Astrocyte of the hippocampus (primary cell): ENCODE results near the gene UNC13B.

Experiments used
- DNase-seq: peaks from one replicate; pipeline ENCODE4 v3.0.0; 2011; ENCODE audit warnings: low read depth, low spot score

The UNC13B gene

DNA sequence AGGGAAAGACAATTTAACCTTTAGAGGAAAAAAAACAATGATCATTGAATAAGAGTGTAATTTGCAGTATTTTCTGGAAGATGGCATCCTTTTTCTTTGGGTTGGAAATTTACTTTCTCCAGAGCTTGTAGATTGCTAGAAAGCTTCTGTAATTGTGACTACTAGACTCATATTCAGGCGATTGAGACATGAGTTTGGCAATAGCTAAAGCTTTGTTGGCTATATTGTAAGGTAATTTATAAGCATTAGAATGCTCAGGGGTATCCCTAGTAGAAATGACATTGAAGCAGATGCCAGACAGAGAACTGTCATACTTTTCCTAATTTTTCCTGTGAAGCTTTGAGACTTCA lies 115.3 kb downstream of the UNC13B start:
- DNase-seq = no peak

DNA sequence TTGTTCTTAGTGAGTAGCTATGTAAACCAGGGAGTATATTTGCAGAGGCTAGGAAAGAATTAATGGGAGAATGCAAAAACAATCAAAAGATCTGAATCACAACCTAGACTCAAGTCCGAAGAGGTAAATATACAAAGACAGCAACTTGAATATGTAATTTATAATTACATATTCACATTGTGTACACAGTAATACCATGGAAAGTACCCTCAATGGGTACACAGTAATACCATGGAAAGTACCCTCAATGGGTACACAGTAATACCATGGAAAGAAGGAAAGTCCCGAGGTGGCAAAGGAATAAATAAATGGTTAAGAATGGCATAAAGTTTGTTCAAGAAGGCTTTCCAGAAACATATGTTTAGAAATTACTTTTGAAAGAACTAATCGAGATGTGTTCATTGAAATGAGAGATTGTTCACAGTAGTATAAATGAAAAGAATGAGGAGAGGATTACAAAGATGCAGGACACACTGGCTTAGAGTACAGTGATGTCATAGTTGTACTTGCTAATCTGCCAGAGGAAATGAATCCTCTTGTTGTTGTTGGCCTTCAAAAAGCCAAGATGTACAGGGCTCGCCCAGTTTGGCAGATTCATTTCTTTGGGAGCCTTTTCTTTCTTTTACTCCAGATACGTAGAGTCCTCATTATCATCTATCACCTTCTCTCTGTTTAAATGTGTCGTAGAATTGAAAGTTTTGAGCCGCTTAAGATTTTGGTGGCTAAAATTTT lies 116.0 kb downstream of the UNC13B start:
- DNase-seq = peak; percentile 75

DNA sequence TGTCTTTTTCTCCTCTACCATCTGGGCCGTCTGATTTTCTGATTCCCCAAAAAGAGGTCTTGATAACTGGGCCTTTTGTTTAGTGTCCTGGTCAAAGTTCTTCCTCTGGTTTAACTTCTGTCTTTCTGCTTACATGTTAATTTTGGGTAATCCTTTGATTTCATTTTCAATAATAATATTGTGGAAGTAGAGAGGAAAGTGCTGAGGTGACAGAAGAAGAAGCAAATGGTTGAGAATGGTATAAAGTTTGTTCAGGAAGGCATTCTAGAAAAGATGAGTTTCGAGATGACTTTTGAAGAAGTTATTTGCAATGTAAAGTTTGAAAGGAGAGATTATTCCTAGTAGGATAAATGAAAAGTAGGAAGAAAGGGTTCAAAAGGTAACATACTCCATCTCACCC lies 118.1 kb downstream of the UNC13B start:
- DNase-seq = no peak

DNA sequence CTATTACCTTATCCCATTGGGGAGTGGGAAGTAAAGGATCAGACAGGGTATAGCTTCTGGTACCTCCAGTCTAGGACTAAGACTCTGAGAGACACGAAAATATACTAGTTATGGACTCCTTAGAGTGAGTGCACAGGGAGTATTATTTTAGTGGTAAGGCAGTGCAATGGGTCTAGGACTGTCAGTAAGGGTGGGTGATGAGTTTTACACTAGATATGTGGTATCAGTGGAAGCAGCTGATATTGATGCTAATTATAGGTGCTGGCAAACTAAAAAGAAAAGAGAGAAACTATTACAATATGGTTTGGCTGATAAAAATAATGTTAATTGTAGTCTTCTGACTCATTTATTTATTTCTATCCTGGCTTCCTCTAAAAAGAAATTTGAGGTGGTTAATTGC lies 118.6 kb downstream of the UNC13B start:
- no peak for DNase-seq

DNA sequence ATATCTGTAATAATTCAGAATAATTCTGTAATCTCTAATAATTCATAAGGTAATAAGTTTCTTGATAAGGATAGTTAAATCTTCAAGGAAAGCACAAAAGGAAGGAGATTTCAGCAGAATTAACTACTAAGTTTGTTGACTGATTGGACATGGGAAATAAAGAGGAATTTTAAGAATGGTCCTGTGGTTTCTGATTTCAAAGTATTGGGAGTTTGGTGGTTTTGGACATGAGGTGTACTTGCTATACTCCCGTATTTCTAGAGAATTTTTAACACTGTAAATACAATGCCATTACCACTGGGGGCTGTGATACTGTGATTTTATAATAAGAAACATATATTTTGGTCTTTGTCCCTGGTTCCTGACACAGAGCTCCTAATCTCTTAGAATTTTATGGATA lies 123.9 kb downstream of the UNC13B start:
- DNase-seq = peak; percentile 75

DNA sequence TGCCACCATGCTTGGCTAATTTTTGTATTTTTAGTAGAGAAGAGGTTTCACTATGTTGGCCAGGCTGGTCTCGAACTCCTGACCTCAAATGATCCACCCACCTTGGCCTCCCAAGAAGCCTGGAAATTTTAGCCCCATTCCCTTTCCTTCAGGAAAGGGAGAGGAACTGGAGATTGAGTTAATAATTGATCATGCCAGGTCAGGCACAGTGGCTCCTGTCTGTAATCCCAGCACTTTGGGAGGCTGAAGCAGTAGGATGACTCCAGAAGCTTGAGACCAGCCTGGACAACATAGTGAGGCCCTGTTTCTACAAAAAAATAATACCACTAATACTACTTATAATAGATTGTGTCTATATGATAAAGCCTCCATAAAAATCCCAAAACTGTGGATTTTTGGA lies 124.6 kb downstream of the UNC13B start:
- DNase-seq = no peak

DNA sequence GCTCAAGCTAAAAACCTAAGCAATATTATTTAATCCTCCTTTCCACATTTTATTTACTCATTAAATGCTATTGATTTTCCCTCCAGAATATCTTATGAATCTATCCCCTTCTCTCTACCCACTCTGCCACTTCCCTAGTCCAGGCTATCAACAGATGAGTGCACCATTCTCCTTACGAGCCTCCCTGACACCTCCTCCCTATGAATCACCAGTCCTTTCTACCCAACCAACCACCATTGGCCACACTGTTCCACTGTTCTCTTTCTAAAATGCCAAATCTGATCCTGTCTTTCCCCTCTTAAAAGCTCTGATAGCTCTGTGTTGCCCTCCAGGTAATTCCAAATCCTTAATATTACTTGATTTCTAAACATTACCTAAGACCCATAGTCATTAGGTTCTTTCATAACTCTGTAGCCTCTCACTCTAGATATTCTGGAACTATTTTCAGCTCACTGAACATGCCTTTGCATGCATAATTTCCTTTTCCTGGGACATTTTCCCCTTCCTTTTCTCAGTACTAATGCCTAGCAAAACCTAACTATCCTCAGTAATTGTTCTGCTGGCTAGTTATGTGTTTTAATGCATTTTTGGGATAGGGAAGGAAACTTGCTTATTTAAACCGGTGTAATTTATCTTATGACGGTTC lies 126.3 kb downstream of the UNC13B start:
- DNase-seq = no peak

DNA sequence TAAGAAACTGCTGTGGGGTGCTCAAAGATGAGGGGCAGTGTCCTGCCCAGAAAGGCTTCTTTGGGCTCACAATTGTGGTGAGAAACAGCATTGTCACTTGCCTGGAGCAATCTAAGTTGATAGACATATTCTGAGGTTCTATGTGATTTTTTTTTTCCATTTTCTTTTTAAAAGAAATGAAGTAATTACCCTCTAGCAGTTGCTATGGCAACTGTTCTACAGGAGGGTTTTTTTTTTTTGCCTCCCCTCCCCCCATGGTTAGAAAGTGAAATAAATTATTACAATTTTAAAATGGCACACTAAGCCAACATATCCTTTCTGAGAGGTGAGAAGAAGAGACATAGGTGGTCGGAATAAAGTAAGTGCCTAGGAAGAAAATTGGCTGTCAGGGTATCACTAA lies 127.0 kb downstream of the UNC13B start:
- DNase-seq = no peak

DNA sequence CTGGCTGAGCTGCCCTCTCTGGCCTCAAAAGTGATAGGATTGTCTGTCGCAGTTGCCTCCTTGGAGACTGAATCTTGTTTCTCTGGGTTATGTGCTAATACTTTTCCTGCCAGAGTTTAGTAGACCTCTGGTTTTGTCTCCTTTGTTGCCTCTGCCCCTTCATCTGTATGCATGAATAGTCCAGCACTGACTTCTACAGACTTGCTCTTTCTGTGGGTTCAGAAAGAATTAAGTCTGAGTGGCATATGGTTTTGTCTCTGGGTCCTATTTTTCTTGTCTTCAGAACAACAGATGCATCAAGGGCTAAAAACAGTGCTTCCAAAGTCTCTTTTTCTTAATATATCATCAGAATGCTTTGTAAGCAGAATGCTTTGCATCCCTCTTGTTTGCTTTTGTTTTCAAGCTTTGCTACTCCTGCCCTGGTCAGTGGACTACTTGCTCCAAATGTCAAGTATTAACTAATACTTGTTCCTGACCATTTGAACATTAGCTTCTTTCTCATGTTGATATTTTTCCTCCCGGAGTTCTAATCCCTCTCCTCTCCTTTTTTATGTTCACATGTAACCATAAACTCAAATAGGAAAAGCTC lies 131.7 kb downstream of the UNC13B start:
- peak; percentile 69 for DNase-seq

DNA sequence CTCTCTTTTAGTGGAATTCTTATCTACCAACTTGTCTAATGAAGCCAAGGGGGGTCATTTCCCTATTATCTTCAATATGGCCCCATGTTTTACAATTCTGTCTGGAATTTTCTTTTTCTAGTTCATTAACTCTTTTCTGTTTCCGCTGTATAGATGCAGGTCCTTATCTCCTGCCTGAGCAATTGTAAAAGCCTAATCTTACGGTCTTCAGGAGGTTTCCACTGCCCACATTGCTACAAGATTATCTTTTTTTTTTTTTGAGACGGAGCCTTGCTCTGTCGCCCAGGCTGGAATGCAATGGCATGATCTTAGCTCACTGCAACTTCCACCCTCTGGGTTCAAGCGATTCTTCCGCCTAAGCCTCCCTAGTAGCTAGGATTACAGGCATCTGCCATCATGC lies 132.3 kb downstream of the UNC13B start:
- no peak for DNase-seq

DNA sequence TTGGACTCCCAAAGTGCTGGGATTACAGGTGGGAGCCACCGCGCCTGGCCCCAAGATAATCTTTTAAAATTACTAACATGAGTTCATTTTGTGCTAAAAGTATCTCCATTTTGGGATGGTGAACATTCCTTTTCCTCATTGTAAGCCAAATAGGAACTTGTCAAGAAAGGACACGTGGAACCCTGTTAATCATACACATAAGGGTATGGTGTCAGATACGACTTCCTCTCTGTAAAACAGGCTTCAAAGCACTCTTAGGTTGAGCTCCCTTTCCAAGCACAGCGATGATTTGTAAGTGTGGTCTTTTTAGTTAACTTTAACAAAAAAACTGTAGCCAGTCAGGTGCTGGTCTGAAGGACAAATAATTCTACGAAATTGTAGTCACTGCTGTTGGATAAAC lies 132.7 kb downstream of the UNC13B start:
- DNase-seq = no peak

DNA sequence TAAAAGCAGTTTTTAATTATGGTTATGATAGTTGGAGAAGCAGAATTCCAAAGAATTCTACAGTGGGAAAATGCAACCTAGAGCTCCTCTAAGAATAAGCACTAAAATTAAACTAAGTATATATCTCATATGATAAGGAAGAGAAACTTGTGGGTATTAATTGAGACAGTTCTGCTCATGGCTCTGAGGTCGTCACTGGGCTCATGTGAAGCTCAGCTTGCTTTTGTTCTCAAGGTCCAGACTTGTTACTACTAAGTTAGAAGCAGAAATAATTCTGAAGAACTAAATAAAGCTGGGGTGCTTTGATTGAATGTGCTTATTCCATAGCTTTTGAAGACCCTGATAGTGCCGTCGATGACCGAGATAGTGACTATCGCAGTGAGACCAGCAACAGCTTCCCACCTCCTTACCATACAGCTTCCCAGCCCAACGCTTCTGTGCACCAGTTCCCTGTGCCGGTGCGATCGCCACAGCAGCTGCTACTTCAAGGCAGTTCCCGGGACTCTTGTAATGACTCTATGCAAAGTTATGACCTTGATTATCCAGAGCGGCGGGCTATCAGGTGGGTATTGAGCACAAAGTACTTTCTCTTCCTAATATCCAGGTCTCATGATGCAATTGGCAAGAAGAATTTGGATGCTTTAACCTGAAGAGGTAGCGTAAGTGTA lies 133.7 kb downstream of the UNC13B start:
- DNase-seq = no peak

DNA sequence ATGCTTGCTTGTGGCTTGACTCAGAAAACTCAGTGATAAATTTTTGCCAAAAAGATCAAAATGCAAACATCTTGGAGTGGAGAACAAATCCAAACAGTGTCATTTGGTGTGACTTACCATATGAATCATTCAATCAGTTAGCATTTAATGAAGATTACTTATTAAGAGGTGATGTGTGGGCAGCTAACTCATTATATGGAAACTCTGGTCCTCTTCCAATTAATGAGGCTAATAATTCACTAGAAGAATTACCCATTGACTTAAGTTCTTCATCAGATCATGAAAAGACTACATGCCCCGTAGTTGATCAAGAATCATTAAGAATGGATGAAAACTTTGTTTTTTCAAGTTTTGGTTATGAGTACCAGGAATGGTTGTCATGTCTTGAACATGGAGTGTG lies 141.8 kb downstream of the UNC13B start:
- no peak for DNase-seq

DNA sequence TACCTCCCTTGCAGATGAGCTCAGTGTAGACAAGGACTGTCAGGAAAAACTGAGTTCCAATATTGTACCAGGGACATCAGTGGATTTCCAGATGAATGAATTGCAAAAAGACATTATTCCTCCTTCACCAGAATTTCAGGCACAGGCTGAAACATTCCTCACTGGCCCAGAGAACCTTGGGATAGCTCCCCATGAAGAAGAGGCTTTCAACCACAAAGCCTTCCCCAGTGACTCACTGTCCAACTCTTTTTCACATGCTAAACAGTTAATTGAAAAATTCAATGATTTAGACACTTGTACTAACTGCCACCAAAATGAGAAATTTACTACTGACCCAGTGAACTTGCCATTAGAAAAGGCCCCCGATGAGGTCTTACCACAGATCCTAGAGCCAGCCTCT lies 144.5 kb downstream of the UNC13B start:
- peak; percentile 74 for DNase-seq

DNA sequence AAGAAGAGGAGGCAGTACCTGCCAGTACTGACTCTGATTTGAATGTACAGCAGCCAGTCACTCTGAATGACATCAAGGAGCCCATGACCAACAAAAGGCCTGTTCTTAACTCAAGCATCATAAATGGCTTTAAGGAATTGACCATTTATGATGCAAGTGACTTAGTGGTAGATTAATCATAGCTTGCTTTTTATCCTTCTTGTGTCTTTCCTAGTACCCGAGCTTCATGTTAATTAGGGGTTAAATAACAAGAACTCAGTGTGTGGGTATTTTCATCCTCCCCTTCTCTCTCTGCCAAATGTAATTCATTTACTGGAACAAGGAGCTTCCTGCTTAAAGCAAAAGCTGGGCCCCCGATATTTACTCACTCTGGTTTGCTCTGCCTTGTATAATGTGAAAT lies 146.5 kb downstream of the UNC13B start:
- no peak for DNase-seq

DNA sequence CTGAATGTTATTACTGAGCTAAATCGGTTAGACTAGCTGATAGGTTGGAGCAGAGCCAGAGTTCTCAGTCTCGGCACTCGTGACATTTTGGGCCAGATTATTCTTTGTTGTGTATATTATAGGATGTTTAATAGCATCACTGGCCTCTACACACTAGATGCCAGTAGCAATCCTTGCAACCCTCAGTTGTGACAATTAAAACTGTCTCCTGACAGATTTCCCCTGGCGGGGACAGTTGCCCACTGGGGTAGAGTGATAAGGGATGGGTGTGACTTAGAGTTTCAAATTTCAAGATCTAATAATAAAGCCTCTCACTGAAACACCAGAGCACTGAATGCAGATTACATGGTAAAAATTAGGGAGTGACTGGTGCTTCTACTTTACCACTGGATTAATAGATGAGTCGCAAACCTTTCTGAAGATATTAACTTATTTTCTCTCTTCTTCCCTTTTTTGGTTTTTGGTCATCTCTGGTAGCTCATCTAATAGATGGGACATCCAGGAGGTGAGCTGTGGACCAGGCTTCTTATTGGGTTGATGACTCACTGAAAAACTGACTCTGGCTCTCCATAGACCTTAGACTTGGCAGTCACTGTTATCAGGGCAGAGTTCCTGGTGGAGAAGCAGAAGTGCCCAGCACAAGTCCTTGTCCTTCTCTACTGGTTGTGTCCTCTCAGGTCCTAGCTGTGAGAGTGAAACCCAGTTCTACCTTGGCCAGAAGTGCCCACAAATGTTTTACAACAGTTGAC lies 150.3 kb downstream of the UNC13B start:
- no peak for DNase-seq

DNA sequence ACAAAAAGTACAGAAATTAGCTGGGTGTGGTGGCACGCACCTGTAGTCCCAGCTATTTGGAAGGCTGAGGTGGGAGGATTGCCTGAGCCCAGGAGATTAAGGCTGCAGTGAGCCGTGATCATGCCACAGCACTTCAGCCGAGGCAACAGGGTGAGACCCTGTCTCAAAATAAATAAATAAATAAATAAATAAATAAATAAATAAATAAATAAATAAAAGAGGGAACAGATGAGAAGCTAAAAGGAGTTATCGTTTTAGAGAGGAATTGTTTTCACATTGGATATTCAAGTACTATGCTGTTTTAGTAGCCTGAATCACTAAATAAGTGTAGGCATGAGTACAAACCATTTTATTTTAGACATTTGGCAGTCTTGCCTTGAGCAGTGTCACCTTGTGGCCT lies 151.7 kb downstream of the UNC13B start:
- DNase-seq = no peak

DNA sequence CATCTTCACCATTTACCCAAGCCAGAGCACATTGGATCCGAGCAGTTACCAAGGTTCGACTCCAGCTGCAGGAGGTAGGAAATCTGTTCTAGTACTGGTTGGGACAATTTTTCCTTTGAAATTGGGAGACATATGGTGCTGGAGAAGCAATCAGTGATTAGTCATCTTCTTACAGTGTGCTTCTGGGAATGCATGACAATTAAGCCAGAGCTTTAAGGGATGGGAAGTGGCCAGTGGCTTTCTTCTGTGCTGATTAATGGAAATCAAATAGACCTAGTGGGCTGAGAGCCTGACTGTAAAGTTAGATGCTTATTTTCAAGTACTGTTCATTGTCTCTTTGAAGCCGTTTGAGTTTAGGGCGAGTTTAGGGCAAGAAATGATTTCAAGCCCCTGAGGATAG lies 152.1 kb downstream of the UNC13B start:
- peak; percentile 64 for DNase-seq

DNA sequence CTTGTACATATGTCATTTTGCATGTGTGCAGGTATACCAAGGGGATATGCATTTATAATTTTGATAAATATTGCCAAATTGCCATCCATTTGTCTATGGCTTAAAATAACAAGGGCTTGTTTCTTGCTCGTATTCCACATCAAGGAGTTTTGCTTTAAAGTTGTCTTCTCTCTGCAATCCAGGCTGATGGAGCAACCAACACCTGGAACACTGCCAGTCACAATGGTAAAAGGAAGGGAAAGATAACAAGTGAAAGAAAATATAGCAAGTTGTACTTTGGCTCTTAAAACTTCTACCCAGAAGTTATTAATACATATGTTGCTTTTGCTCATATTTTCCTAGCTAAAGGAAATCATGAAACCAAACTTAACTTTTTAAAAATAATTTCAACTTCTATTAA lies 156.9 kb downstream of the UNC13B start:
- no peak for DNase-seq

DNA sequence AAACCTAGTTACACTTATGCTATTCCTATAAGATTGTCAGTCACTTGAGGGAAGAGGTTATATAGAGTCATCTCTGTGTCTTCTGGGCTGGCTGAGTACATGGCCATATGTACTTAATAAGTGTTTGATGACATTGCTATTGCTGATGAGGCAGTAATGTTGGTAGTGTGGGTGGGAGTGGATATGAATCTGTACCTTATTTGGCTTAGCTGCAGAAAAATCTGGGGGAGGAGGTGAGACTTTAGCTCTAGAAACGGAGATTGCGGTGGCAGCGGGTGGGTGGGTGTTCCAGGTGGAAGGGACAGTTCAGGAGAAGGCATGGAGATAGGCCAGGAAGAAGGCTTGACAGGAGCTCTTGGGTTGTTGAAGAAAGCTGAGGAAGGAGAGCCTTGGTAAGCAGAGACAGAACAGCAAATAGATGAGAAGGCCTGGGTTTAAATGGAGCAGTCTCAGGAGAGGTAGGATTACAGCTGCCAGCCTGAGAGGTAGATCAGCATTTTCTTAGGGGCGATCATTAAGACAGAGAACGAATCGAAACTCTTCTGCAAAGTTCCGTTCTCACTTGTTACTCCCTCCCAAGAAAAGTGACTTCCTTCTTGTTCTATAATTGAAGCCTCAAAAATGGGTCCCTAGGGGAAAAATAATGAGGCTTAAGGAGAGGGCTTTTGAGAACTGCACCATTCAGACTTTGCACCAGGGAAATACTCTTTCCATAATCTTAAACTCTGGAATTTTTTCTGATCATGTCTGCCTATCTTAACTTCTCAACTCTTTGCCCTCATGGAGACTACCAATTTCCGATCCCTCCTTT lies 160.5 kb downstream of the UNC13B start:
- no peak for DNase-seq

DNA sequence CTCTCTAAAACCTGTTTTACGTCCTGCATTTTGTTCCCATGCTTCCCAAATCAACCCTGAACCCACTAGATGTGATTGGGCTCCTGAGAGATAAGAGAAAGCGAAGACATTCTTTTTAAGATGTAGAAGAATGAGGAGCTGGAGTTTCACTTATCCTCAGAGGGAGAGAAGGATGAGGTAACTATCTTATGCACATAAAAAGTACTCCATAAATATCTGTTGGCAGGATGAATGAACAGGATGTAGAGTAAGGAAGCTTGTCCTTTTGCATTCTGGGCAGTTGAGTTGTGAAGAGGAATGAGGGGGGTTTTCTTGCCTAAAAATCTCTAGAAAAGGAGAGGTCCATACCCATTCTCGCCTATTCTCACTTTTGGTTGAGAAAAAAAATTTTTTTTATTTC lies 163.2 kb downstream of the UNC13B start:
- DNase-seq = no peak
